ENCODE measurements around the gene BMP2K.

DNA sequence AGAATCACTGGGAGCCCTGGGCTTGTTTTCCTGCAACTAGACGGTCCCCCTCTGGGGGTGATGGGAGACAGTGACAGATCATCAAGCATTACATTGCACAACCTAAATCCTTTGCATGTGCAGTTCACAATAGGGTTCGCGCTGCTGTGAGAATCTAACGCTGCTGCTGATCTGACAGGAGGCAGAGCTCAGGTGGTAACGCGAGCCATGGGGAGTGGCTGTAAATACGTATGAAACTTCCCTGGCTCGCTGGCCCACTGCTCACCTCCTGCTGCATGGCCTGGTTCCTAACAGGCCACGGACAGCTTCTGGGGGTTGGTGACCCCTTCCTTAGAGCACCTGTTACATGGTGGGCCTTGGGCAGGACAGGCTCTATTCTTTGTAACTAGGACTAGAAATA, 152.7 kb downstream of the BMP2K start:
- TF ChIP-seq CTCF (IDR thresholded peaks at IDR 0.05; ENCODE audit: low read depth, low read length, poor library complexity, severe bottlenecking) (no peak), EZH2phosphoT487 (IDR thresholded peaks at IDR 0.05; ENCODE audit: borderline replicate concordance, low read length) (no peak)

Measured in DOHH2 (cell line).